SK-MEL-5 (cell line): ENCODE measurements around the gene PASK. TPM values are rescaled to one million over a fixed set of nuclear protein-coding genes. Genes with fewer than 3 reads are reported as not detected.

Experiments used
- DNase-seq: peaks from one replicate; pipeline ENCODE4 v3.0.0-alpha.2; 2016; ENCODE audit warnings: low read depth, low spot score
- in situ Hi-C: cut with HindIII; loops from 2 replicates; pipeline ENCODE4 v1.10.0; 2016; ENCODE audit warnings: low sequenced_read_pairs, high pct_unique_total_duplicates, low pct_unique_long_range_greater_than_20kb
- small RNA-seq, 2 experiments: library from RNA; depleted of rRNA; stranded (forward); fragments of <200 nt; gene quantifications; one replicate each; pipeline ENCODE3, GENCODE V24; 2014
- total RNA-seq: library from RNA; depleted of rRNA; stranded (reverse); fragments of >200 nt; shearing (Covaris generic); gene quantifications from 2 replicates; pipeline ENCODE4 v1.2.3, GENCODE V29; 2014; rRNA removed

The PASK gene
- total RNA-seq, 1 experiment from 2014 or later = 2.8 TPM

DNA sequence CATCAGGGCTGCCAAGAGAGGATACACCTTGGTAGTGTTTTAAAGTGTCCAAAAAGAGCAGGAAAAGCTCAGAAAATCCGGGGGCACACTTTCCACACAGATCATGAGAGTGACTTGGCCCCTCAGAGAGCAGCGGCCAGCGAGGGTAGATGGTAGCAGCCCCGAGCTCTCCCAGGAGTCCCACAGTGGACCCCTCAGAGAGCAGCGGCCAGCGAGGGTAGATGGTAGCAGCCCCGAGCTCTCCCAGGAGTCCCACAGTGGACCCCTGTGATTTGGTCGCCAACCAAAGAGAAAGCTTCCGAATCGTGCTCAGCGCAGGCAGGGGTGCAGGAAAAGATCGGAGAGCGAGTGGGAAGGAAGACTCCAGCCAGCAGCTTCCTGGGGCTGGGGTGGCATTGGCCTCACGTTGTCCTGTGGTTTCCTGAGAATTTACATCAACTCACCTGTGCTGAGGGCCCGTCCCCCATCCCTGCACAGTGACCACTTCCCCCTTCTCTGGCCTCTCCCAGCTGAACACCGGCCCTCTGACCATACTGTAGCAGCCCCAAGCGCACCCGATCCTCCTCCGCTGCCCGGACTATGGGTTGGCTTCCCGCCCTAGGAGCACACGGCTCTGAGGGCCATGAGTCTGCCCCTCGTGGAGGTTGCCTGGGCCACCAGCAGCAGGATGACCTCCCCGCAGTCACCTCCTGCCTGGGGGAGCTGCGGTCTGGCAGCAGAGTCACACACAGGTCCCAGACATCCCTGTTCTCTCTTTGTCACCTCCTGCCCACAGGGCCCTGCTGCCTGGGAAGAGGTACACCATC lies 80.9 kb downstream of the PASK start:
- in situ Hi-C loops = no loop called here
- no peak for DNase-seq

DNA sequence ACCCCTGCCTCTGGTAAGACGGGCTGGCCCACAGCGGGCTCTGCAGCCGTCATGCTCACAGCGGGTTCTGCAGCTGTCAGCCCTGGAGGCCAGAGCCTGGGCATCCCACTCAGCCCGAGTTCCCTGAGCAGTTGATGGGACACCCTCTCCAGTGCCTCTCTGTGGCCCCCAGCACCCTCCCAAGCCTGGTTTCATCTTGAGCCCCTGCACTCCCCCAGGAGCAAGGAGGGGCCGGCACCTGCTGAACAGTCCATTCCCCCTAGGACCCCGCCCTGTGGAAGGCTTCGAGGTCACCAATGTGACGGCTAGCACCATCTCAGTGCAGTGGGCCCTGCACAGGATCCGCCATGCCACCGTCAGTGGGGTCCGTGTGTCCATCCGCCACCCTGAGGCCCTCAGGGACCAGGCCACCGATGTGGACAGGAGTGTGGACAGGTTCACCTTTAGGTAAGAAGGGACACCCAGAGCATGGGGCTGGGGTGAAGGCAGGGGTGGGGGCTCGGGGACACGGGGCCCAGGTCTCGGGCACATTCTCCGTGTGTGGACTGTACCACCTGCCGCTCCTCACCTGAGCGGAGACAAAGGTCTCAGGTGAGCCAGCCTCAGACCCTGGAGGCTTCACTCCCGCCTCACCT lies 81.7 kb downstream of the PASK start:
- in situ Hi-C loops = no loop called here
- DNase-seq = no peak

DNA sequence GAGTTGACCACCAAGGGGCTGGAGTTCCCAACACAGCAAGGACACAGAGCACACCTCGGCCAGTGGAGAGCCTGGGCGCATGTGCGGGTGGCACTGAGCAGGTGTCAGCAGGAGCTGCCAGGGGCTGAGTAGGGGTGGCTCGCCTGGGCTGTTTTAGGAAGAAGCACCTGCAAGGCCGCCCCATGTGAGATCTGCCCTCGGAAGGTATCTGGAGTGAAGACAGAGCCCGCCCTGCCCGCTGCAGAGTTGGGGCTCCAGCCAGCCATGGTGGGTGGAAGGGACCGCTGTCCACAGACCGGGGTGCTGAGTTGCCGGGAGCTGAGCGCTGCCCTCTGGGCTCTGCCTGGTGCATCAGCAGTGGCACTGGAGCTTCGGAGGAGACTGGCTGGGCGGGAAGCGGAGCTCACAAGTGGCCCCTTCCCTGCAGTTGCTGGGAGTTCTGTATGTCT lies 82.4 kb downstream of the PASK start:
- in situ Hi-C loops = no loop called here
- no peak for DNase-seq

DNA sequence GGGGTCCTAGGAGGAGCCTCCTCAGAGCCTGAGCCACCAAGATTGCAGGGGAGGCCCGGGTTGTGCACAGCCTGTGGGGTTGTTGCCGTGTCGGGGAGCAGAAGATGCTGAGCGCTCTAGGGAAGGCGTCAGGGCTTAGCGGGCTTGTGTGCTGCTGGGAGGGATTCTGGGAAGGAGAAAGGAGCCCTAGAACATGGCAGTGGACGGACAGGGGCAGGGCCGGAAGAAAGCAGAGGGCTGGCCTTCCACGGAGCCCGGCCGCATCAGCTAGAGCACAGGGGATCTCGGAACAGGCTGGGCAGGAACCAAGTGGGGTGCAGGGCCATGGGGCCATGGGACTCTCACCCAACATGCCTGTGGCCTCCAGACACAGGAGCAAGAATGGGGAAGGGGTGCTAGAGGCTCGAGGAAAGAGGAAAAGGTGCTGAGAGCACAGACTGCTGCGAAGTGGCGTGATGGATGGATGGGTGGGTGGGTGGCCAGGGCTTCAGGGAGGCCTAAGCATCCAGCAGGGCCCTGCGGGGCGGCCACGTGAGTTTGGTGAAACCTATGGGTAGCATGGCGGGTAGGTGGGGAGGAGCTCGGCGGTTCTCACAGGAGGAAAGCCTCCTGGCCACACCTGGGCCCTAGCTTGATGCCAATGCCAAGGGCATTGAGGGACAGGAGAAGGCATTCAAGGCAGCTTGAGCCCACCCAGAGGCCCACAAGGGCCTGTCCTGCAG lies 82.9 kb downstream of the PASK start:
- in situ Hi-C loops = no loop called here
- DNase-seq = no peak

DNA sequence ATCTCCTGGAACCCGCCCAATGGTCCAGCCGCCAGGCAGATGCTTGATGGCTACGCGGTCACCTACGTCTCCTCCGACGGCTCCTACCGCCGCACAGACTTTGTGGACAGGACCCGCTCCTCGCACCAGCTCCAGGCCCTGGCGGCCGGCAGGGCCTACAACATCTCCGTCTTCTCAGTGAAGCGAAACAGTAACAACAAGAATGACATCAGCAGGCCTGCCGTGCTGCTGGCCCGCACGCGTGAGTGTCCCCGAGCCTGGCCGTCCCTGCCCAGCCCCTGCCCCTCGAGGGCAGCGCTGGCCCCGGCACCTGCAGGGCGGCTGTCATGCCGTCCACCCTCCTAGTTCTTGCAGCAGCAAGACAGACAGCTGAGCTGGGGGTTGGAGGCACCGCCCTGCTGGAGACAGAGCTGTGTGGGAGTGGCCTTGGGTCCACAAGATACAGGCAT lies 83.9 kb downstream of the PASK start:
- in situ Hi-C loops = no loop called here
- no peak for DNase-seq

DNA sequence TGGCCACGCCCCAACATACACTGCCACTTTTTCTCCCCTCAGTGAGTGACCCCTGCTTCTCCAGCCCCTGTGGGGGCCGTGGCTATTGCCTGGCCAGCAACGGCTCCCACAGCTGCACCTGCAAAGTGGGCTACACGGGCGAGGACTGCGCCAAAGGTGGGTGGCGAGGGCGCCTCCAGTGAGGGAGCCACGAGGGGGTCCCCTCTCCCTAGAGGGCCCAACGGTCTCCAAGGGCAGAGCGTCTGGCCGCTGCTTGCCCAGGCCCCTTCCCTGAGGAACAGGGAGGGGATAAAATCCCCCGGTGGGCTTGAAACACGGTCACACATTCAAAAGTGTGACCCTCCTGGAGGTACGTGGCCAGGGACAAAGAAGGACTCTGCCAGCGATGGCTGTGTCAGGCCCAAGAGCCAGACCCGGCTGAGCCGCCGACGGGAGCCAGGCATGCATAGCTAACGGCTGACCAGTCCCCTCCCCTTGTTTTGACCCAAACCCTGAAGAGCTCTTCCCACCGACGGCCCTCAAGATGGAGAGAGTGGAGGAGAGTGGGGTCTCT lies 84.4 kb downstream of the PASK start:
- DNase-seq = no peak
- in situ Hi-C loops = no loop called here

DNA sequence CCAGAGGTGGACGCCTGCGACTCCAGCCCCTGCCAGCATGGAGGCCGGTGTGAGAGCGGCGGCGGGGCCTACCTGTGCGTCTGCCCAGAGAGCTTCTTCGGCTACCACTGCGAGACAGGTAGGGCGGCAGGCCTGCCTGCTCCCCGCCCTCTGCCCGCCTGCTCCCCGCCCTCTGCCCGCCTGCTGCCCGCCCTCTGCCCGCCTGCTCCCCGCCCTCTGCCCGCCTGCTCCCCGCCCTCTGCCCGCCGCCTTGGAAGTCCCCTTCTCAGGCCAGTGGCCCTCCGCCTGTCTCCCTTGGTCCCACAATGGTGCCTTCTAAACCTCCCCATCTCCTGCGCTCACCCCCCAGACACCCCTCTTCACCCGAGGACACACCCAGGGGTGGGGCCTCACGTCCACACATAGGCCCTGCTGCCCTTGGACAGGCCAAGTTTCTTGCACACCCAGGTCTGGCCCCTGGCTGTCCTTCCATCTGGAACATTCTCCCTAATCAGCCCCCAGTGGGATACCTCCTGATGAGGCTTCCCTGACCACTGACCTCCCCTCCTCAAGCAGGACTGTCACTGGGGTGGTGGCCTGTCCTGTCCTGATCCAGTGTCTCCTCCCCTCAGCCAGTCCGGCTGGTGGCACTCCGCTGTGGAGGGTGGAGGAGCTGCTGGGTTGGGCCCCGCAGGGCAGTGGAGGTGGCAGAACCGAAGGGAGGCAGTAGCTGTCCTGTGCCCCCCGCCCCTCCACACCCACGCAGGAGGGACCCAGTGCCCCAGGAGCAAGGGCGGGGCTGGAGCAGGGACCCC lies 85.1 kb downstream of the PASK start:
- in situ Hi-C loops = no loop called here
- DNase-seq = no peak

DNA sequence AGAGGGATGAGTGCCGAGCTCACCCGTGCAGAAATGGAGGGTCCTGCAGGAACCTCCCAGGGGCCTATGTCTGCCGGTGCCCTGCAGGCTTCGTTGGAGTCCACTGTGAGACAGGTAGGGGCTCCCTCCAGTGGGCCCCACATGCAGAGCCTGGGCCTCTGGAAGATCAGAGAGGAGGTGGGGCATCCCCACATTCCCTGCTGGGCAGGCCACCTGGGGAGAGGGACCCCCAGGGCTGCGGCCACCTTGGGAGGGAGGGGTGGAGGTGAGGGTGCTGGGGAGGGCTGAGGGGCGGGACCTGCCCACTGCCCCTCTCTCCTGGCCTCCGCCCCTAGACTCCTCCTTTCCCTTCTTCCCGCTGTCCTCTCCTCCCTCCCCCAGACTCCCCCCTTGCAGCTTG lies 85.7 kb downstream of the PASK start:
- in situ Hi-C loops = no loop called here
- no peak for DNase-seq

DNA sequence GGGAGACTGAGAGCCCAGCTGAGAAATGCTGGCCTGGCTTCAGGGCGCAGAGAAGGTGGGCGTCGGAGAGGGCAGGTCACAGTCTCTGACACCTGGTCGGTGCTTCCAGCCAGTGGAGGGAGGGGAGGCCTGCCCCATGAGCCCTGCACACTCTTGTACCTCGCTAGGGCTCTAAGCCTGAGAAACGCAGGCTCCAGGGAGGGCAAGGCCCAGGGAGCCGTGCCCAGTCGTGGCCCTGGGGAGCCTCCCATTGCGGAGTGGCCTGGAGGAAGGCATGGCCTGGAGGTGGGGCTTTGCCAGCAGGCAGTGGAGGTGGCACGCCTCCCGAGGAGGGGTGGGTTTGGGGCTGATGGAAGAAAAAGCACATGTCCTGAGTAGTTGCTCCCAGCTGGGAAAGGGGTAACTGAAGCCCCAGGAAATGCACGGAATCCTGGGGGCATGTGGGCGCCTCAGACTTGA lies 86.2 kb downstream of the PASK start:
- in situ Hi-C loops = no loop called here
- no peak for DNase-seq

DNA sequence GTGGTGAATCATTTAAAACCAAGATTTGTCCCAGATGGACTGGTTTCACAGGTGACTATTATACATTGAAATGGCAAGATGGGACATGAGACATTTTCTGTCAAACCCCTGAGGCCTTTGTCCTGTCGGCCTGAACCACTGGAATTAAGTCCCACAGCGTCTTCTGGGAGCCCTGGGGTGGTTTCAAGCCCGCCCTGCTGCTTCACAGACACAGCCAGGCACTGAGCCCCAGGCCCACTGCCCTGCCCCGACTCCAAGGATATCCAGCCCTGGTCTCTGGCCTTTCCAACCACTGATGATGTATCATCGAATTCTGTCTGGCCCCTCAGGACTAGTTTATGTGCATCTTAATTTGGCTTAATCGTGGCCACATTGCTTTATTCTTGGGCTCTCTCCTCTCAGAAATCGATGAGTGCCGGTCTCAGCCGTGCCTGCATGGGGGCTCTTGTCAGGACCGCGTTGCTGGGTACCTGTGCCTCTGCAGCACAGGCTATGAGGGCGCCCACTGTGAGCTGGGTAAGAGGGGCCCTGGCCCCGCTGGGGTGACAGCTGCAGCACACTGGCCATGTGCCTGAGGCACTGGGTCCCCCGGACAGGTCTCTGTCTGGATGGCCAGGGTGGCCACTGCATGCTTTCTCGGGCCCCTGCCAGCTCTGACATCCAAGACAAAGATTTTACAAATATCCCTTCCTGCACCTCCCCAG lies 86.7 kb downstream of the PASK start:
- in situ Hi-C loops = no loop called here
- no peak for DNase-seq

DNA sequence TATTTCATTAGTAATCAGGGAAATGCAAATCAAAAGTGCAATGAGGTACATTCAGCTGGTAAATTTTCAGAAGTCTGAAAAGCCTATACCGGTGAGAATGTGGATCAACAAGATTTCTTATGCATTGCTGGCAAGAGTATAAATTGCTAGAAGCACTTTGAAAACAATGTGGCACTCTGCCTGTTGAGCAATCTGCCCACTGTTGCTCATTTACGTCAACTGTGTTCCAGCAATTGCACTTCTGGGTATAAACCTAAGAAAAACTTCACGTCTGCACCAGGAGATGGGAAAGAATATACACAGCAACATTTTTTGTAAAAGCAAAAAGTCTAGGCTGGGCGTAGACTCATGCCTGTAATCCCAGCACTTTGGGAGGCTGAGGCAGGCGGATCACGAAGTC lies 88.0 kb downstream of the PASK start:
- DNase-seq = peak; percentile 36
- in situ Hi-C loops = no loop called here

Small RNA genes lying within 50 kb of the gene (small RNA-seq; reads per million reads assigned to genes)
- 0 reads per million in 2 experiments for gene AC005237.2

Other genes with a start within 250 kb of the PASK start
- gene CROCC2, start 243.1 kb downstream of the PASK start, total RNA-seq = not detected in 2 replicates
- gene SNED1, start 150.9 kb downstream of the PASK start, total RNA-seq = 0.11 and 0.13 TPM in 2 replicates
- 10.8 and 13.9 TPM in 2 replicates for gene MTERF4, start 47.2 kb downstream of the PASK start, total RNA-seq
- gene PPP1R7, start 995 bp upstream of the PASK start, total RNA-seq = 24.0 and 26.5 TPM in 2 replicates
- gene ANO7, start 39.2 kb upstream of the PASK start, total RNA-seq = 0.32 and 0.37 TPM in 2 replicates
- gene HDLBP, start 166.2 kb upstream of the PASK start, total RNA-seq = 582 and 592 TPM in 2 replicates
- gene SEPTIN2, start 166.5 kb upstream of the PASK start, total RNA-seq = 261 and 268 TPM in 2 replicates
- 335 and 344 TPM in 2 replicates for gene FARP2, start 206.8 kb upstream of the PASK start, total RNA-seq